Stomach (tissue), 4 donors: ENCODE results near the gene WDR48.

Source experiments
- CTCF ChIP-seq, 7 experiments: fragments of 450-650 bp in 4 of 7; fragments of 200-600 bp in 3 of 7; sonication (generic) in 3 of 7; IDR thresholded peaks; one replicate each; pipeline ENCODE4 v1.5.1; 2016 to 2019; ENCODE audit warnings: antibody characterized with exemption in 7 of 7, control low read depth in 2 of 7, mild to moderate bottlenecking in 1 of 7
- EP300 ChIP-seq: sonication (generic); formaldehyde crosslinking; IDR thresholded peaks from one replicate; pipeline ENCODE4 v1.6.1; 2017; ENCODE audit warnings: antibody characterized with exemption
- POLR2A ChIP-seq, 4 donors: fragments of 450-650 bp; IDR thresholded peaks; one replicate each; pipeline ENCODE4 v1.6.1; 2016; ENCODE audit warnings: antibody characterized with exemption in 4 of 4, control low read depth in 2 of 4, mild to moderate bottlenecking in 1 of 4, moderate library complexity in 1 of 4
- POLR2AphosphoS5 ChIP-seq, 3 donors: sonication (generic); formaldehyde crosslinking; IDR thresholded peaks; one replicate each; pipeline ENCODE4 v1.6.1; 2016; ENCODE audit warnings: antibody characterized with exemption in 3 of 3

DNA sequence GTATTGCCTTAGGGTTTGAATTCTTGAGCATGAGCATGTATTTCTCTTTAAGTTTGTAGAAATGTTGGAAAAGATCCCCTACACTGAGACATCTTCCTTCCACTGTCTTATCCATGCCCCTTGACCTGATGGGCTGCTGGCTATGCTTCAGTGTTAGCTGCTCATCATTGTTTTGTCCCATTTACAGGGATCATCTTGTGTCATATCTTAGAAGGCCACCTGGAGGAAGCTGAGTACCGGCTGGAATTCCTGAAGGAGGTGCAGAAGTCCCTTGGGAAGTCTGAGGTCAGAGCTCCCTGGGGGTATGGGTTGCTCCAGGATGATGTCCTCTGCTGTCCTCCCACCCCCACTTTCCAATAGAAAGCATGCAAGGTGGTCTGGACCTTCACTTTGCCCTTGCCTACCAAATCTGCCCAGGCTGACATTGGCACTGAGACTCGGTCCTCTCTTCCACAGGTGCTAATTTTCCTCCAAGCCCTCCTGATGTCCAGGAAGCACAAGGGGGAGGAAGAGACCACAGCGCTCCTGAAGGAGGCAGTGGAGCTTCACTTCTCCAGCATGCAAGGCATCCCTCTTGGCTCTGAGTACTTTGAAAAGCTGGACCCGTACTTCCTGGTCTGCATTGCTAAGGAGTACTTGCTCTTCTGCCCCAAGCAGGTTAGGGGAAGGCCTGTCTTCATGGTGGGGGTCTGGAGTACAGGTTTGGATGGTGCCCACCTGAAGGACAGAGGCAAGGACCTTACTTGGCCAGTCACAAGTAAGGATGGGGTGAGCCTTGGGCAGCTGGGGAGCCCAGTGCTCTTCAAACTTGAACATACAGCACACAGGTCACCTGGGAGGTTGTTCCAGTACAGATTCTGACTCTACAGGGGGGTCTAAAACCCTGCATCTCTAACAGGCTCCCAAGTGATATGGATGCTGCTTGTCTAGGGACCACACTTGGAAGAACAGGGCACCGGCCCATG, 73.3 kb downstream of the WDR48 start:
- TF ChIP-seq CTCF (IDR thresholded peaks at IDR 0.05) (peak in 5 of 7 experiments; percentile 32 to 71 (median 43)), POLR2A (IDR thresholded peaks at IDR 0.05) (no peak), POLR2AphosphoS5 (IDR thresholded peaks at IDR 0.05) (peak in 1 of 3 donors; percentile 61), EP300 (no peak)
